Keratinocyte (primary cell): ENCODE measurements around the gene NCKIPSD. TPM values are rescaled to one million over a fixed set of nuclear protein-coding genes. Genes with fewer than 3 reads are reported as not detected.

Experiments used
- DNase-seq: peaks from one replicate; pipeline ENCODE4 v3.0.0-alpha.2; 2011; ENCODE audit warnings: low read depth, missing footprints, low spot score
- FAIRE-seq: peaks from 2 replicates; lab custom pipeline; 2011; peaks lifted over from hg19 to GRCh38; lab: Jason Lieb, UNC
- H2AFZ ChIP-seq: 2 replicates; pipeline ENCODE4 v1.6.0; 2012; ENCODE audit warnings: low read length, control low read depth, inconsistent platforms; ENCODE audit not compliant: control insufficient read depth
- H3K27ac ChIP-seq: 2 replicates; pipeline ENCODE4 v1.5.1; 2011; ENCODE audit warnings: low read length; ENCODE audit not compliant: control insufficient read depth, insufficient read depth
- H3K27me3 ChIP-seq: 3 replicates; pipeline ENCODE4 v1.6.0; 2011; ENCODE audit warnings: low read length; ENCODE audit not compliant: control insufficient read depth, insufficient read depth; ENCODE audit errors: extremely low read depth
- H3K36me3 ChIP-seq, 2 experiments: 2 replicates in 1 of 2; 3 replicates in 1 of 2; pipeline ENCODE4 v1.5.1; 2011; ENCODE audit warnings: low read length in 2 of 2, mild to moderate bottlenecking in 1 of 2; ENCODE audit not compliant: control insufficient read depth in 2 of 2, insufficient read depth in 2 of 2; ENCODE audit errors: extremely low read depth in 1 of 2
- H3K4me1 ChIP-seq: 3 replicates; pipeline ENCODE4 v1.5.1; 2011; ENCODE audit warnings: low read length; ENCODE audit not compliant: control insufficient read depth, insufficient read depth; ENCODE audit errors: extremely low read depth
- H3K4me2 ChIP-seq: 3 replicates; pipeline ENCODE4 v1.6.0; 2011; ENCODE audit warnings: low read depth, low read length; ENCODE audit not compliant: control insufficient read depth, insufficient read depth; ENCODE audit errors: extremely low read depth
- H3K4me3 ChIP-seq, 3 experiments: fragments of 200-600 bp in 1 of 3; sonication (generic) in 1 of 3; 2 replicates in 2 of 3; 3 replicates in 1 of 3; pipeline ENCODE4 v1.5.1; 2011 to 2016; ENCODE audit warnings: low read length in 3 of 3, mild to moderate bottlenecking in 3 of 3, control low read depth in 2 of 3, inconsistent platforms in 1 of 3, low read depth in 1 of 3, mixed read lengths in 1 of 3, mixed run types in 1 of 3, moderate library complexity in 1 of 3; ENCODE audit not compliant: control insufficient read depth in 2 of 3, insufficient read depth in 2 of 3; ENCODE audit errors: extremely low read depth in 1 of 3
- H3K79me2 ChIP-seq: 2 replicates; pipeline ENCODE4 v1.6.0; 2012; ENCODE audit warnings: low read length; ENCODE audit not compliant: control insufficient read depth, insufficient read depth
- H3K9ac ChIP-seq: 3 replicates; pipeline ENCODE4 v1.6.0; 2011; ENCODE audit warnings: low read length; ENCODE audit not compliant: control insufficient read depth, insufficient read depth; ENCODE audit errors: extremely low read depth
- H3K9me1 ChIP-seq: 3 replicates; pipeline ENCODE4 v1.6.0; 2011; ENCODE audit warnings: low read length; ENCODE audit not compliant: control insufficient read depth, insufficient read depth; ENCODE audit errors: extremely low read depth
- H3K9me3 ChIP-seq: 2 replicates; pipeline ENCODE4 v1.5.1; 2012; ENCODE audit warnings: low read depth, low read length; ENCODE audit not compliant: control insufficient read depth
- H4K20me1 ChIP-seq: 3 replicates; pipeline ENCODE4 v1.6.0; 2011; ENCODE audit warnings: low read length; ENCODE audit not compliant: control insufficient read depth, insufficient read depth; ENCODE audit errors: extremely low read depth
- CTCF ChIP-seq, 3 experiments: IDR thresholded peaks in 1 of 3; conservative IDR thresholded peaks in 1 of 3; optimal IDR thresholded peaks in 1 of 3; 2 replicates in 2 of 3; 3 replicates in 1 of 3; pipeline versions ENCODE3 to v1.5.1; 2011; ENCODE audit warnings: low read length in 3 of 3, mild to moderate bottlenecking in 3 of 3, moderate library complexity in 2 of 3, control low read depth in 1 of 3, inconsistent platforms in 1 of 3; ENCODE audit not compliant: insufficient read depth in 2 of 3; ENCODE audit errors: extremely low read depth in 1 of 3
- EZH2 ChIP-seq: IDR thresholded peaks from one replicate; pipeline ENCODE4 v1.6.1; 2012; ENCODE audit warnings: inconsistent platforms, mild to moderate bottlenecking, low read length, moderate library complexity
- dilution Hi-C: fragments of 300-500 bp; cut with MboI; formaldehyde crosslinking; loops from one replicate; pipeline ENCODE4 v1.7.0; 2020; ENCODE audit warnings: low sequenced_read_pairs; ENCODE audit not compliant: extremely low pct_ligation_motif_present
- polyA plus RNA-seq, 5 experiments: library from polyadenylated mRNA; depleted of rRNA in 3 of 5; stranded (reverse) in 3 of 5; stranded (forward) in 1 of 5; unstranded in 1 of 5; fragments of >200 nt; gene quantifications; 1 replicate in 1 of 5; 2 replicates in 3 of 5; 3 replicates in 1 of 5; pipeline versions ENCODE4 v1.2.1 to v1.2.3, GENCODE V29; 2011 to 2012; ENCODE audit warnings: missing spikeins in 2 of 5, low read depth in 1 of 5, low replicate concordance in 1 of 5

NCKIPSD gene
- polyA plus RNA-seq, 1 donor (not counting 4 experiments of a cell fraction or from before 2014, with no cell fraction given) = 9.8 TPM

DNA sequence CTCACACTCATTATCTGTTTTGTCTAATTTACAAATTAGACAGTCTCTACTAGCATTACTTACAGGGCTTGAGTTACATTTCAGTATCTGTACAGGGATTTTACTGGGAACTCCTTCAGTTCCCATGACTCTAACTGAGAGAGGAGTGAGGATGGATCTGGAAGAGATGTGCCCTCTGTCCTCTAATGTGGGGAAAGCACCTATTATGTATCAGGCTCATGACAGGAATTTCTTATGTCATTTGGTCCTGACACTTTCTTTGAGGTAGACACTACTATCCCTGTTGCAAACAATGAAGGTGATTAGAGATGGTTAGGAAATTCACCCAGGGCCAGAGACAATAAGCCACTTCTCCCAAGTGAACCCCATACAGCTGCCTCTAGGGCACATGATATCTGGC, 10.9 kb upstream of the NCKIPSD start:
- peaks cover 81% of the 10 kb centered on the region for H3K79me2 ChIP-seq
- peaks cover 35% of the 10 kb centered on the region for H4K20me1 ChIP-seq

DNA sequence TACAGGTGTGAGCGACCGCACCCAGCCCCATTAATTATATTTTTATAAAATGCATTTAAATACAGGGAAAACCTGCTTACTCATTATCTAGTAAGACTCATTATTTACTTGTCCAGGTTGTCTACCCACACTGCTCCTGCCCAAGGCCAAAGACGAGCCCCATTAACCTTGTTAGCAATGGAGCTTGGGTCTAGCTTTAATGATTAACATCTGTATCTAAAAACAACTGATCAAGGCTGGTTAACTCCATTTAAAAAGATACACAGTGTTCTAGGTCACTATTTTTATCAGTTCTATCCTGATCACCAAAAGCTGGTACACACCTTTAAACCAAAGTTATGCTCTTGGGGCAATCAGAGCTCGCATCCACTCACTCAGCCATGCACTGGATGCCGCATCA, 10.4 kb upstream of the NCKIPSD start:
- H3K4me2 ChIP-seq = no peak overlapping the region

More for the DNA sequence above, 10.9 kb upstream of the NCKIPSD start:
- dilution Hi-C loops = no loop called here
- Histone ChIP-seq H3K27me3 (no peaks in the 10 kb centered on the region), H3K36me3 (peaks cover 35 to 36% of the 10 kb centered on the region in 2 experiments), H3K4me3 (no peak overlapping the region), H3K4me2 (no peak overlapping the region), H3K4me1 (peaks cover 22% of the 10 kb centered on the region), H3K9ac (no peak overlapping the region), H3K9me1 (peaks cover 5% of the 10 kb centered on the region), H2AFZ (no peak overlapping the region), H3K9me3 (no peaks in the 10 kb centered on the region), H3K27ac (peak overlapping the region; percentile 6)
- DNase-seq (no peak), FAIRE-seq (no peak)
- no peak for TF ChIP-seq CTCF (optimal IDR thresholded peaks at IDR 0.05 in 1 of 3, IDR thresholded peaks at IDR 0.05 in 1 of 3, conservative IDR thresholded peaks at IDR 0.05 in 1 of 3; ENCODE audit: extremely low read depth in 1 of 3, insufficient read depth in 2 of 3, low read length in 3 of 3)
- no peak for TF ChIP-seq EZH2

More for the DNA sequence above, 10.4 kb upstream of the NCKIPSD start:
- dilution Hi-C loops = no loop called here
- FAIRE-seq (no peak), DNase-seq (no peak)
- Histone ChIP-seq H3K9me1 (peaks cover 5% of the 10 kb centered on the region), H3K36me3 (peaks cover 36 to 37% of the 10 kb centered on the region in 2 experiments), H4K20me1 (peaks cover 35% of the 10 kb centered on the region), H3K9ac (no peak overlapping the region), H3K27me3 (no peaks in the 10 kb centered on the region), H2AFZ (no peak overlapping the region), H3K4me1 (peaks cover 22% of the 10 kb centered on the region), H3K27ac (peak overlapping the region; percentile 6), H3K79me2 (peaks cover 78% of the 10 kb centered on the region), H3K9me3 (no peaks in the 10 kb centered on the region), H3K4me3 (no peak overlapping the region)
- no peak for TF ChIP-seq EZH2
- no peak for TF ChIP-seq CTCF (optimal IDR thresholded peaks at IDR 0.05 in 1 of 3, IDR thresholded peaks at IDR 0.05 in 1 of 3, conservative IDR thresholded peaks at IDR 0.05 in 1 of 3; ENCODE audit: extremely low read depth in 1 of 3, insufficient read depth in 2 of 3, low read length in 3 of 3)
